CD4-positive, alpha-beta T cell treated with Interleukin-6 at 100 ng/mL for 8 hours (primary cell): ENCODE measurements around the gene DYRK3.

Source experiments
- DNase-seq: peaks from one replicate; pipeline ENCODE4 v3.0.0-alpha.2; 2020; ENCODE audit warnings: mixed read lengths, low spot score

DYRK3 gene

GRCh38 chr1:206661161-206661820, 26.0 kb downstream of the DYRK3 start:
- no peak for DNase-seq

- DNase-seq = no peak
Measured at GRCh38 chr1:206662396-206663092, 27.2 kb downstream of the DYRK3 start.

- DNase-seq = no peak
Measured at GRCh38 chr1:206663362-206663761, 28.0 kb downstream of the DYRK3 start.

GRCh38 chr1:206663832-206664652, 28.7 kb downstream of the DYRK3 start:
- peak; percentile 71 for DNase-seq

GRCh38 chr1:206664740-206665139, 29.4 kb downstream of the DYRK3 start:
- DNase-seq = no peak

- no peak for DNase-seq
Measured at GRCh38 chr1:206666031-206666561, 30.8 kb downstream of the DYRK3 start.

- no peak for DNase-seq
Measured at GRCh38 chr1:206666954-206667665, 31.8 kb downstream of the DYRK3 start.

- no peak for DNase-seq
Measured at GRCh38 chr1:206668351-206668750, 33.0 kb downstream of the DYRK3 start.

GRCh38 chr1:206668874-206669410, 33.6 kb downstream of the DYRK3 start:
- no peak for DNase-seq

GRCh38 chr1:206672011-206672688, 36.8 kb downstream of the DYRK3 start:
- DNase-seq = no peak

GRCh38 chr1:206672844-206673758, 37.8 kb downstream of the DYRK3 start:
- DNase-seq = no peak

- DNase-seq = no peak
Measured at GRCh38 chr1:206674236-206674635, 38.9 kb downstream of the DYRK3 start.

GRCh38 chr1:206674745-206675175, 39.4 kb downstream of the DYRK3 start:
- no peak for DNase-seq

- DNase-seq = no peak
Measured at GRCh38 chr1:206676499-206676898, 41.2 kb downstream of the DYRK3 start.

GRCh38 chr1:206678490-206678889, 43.2 kb downstream of the DYRK3 start:
- no peak for DNase-seq

- DNase-seq = no peak
Measured at GRCh38 chr1:206679738-206680211, 44.4 kb downstream of the DYRK3 start.

- no peak for DNase-seq
Measured at GRCh38 chr1:206680279-206680678, 44.9 kb downstream of the DYRK3 start.

- no peak for DNase-seq
Measured at GRCh38 chr1:206681359-206681758, 46.0 kb downstream of the DYRK3 start.

- no peak for DNase-seq
Measured at GRCh38 chr1:206682111-206682510, 46.8 kb downstream of the DYRK3 start.

GRCh38 chr1:206683313-206683712, 48.0 kb downstream of the DYRK3 start:
- DNase-seq = no peak
